Liver (tissue), 9 donors: ENCODE results near the gene ST3GAL4. TPM values are rescaled to one million over a fixed set of nuclear protein-coding genes. Genes with fewer than 3 reads are reported as not detected.

Source experiments
- DNase-seq: peaks from one replicate; pipeline ENCODE4 v3.0.0-alpha.2; 2017; ENCODE audit warnings: low spot score
- H3K27ac ChIP-seq, 2 donors: one replicate each; pipeline ENCODE4 v1.7.0; 2013; ENCODE audit warnings: inconsistent platforms in 2 of 2, low read length in 2 of 2, control low read depth in 1 of 2, low read depth in 1 of 2, mild to moderate bottlenecking in 1 of 2
- H3K27me3 ChIP-seq, 4 donors: one replicate each; pipeline versions ENCODE4 v1.6.1 to v1.7.0; 2013; ENCODE audit warnings: low read length in 3 of 4, inconsistent platforms in 1 of 4, mild to moderate bottlenecking in 1 of 4, moderate library complexity in 1 of 4; ENCODE audit not compliant: control insufficient read depth in 4 of 4, insufficient read depth in 4 of 4
- H3K36me3 ChIP-seq, 4 donors: one replicate each; pipeline versions ENCODE4 v1.6.1 to v1.7.0; 2013; ENCODE audit warnings: low read length in 3 of 4, mild to moderate bottlenecking in 3 of 4, low read depth in 1 of 4, moderate library complexity in 1 of 4; ENCODE audit not compliant: control insufficient read depth in 4 of 4, insufficient read depth in 3 of 4
- H3K4me1 ChIP-seq, 4 donors: one replicate each; pipeline versions ENCODE4 v1.6.1 to v1.7.0; 2013; ENCODE audit warnings: low read length in 3 of 4, mild to moderate bottlenecking in 3 of 4, moderate library complexity in 1 of 4; ENCODE audit not compliant: control insufficient read depth in 4 of 4, insufficient read depth in 4 of 4
- H3K4me3 ChIP-seq, 3 donors: one replicate each; pipeline versions ENCODE4 v1.6.1 to v1.7.0; 2013; ENCODE audit warnings: low read length in 3 of 3, control low read depth in 1 of 3, low read depth in 1 of 3, mild to moderate bottlenecking in 1 of 3
- H3K9ac ChIP-seq, 2 donors: one replicate each; pipeline ENCODE4 v1.7.0; 2013; ENCODE audit warnings: low read length in 2 of 2, mild to moderate bottlenecking in 2 of 2, moderate library complexity in 2 of 2, control low read depth in 1 of 2, low read depth in 1 of 2
- H3K9me3 ChIP-seq, 4 donors: one replicate each; pipeline versions ENCODE4 v1.6.1 to v1.7.0; 2013; ENCODE audit warnings: low read length in 3 of 4; ENCODE audit not compliant: control insufficient read depth in 4 of 4
- ATF3 ChIP-seq: IDR thresholded peaks from 2 replicates; pipeline ENCODE4 v1.6.1; 2016; ENCODE audit warnings: antibody characterized with exemption
- EGR1 ChIP-seq, 2 donors: IDR thresholded peaks; 2 replicates each; pipeline ENCODE4 v1.6.1; 2016 to 2018; ENCODE audit warnings: antibody characterized with exemption in 2 of 2, low read depth in 2 of 2
- FOXA1 ChIP-seq: IDR thresholded peaks from 2 replicates; pipeline ENCODE4 v1.6.1; 2016; ENCODE audit warnings: antibody characterized with exemption
- GABPA ChIP-seq, 2 donors: IDR thresholded peaks in 1 of 2; conservative IDR thresholded peaks in 1 of 2; 2 replicates each; pipeline ENCODE4 v1.6.1; 2016; ENCODE audit warnings: antibody characterized with exemption in 2 of 2, mild to moderate bottlenecking in 1 of 2, moderate library complexity in 1 of 2
- HNF4A ChIP-seq, 2 donors: conservative IDR thresholded peaks; 2 replicates each; pipeline ENCODE4 v1.6.1; 2016; ENCODE audit warnings: antibody characterized with exemption in 2 of 2, mild to moderate bottlenecking in 2 of 2
- MAX ChIP-seq: IDR thresholded peaks from 2 replicates; pipeline ENCODE4 v1.6.1; 2016; ENCODE audit warnings: antibody characterized with exemption
- NR2F2 ChIP-seq: IDR thresholded peaks from 2 replicates; pipeline ENCODE4 v1.6.1; 2016; ENCODE audit warnings: antibody characterized with exemption
- RAD21 ChIP-seq, 2 donors: IDR thresholded peaks; 2 replicates each; pipeline ENCODE4 v1.6.1; 2016; ENCODE audit warnings: antibody characterized with exemption in 2 of 2, mild to moderate bottlenecking in 2 of 2
- REST ChIP-seq: IDR thresholded peaks from 2 replicates; pipeline ENCODE4 v1.6.1; 2016; ENCODE audit warnings: antibody characterized with exemption, mild to moderate bottlenecking
- RXRA ChIP-seq, 2 donors: IDR thresholded peaks; 2 replicates each; pipeline ENCODE4 v1.6.1; 2017 to 2018; ENCODE audit warnings: antibody characterized with exemption in 2 of 2, mild to moderate bottlenecking in 1 of 2
- SP1 ChIP-seq: IDR thresholded peaks from 2 replicates; pipeline ENCODE4 v1.6.1; 2018; ENCODE audit warnings: antibody characterized with exemption, mild to moderate bottlenecking
- TAF1 ChIP-seq: conservative IDR thresholded peaks from 2 replicates; pipeline ENCODE4 v1.6.1; 2016; ENCODE audit warnings: antibody characterized with exemption, mild to moderate bottlenecking
- YY1 ChIP-seq: IDR thresholded peaks from 2 replicates; pipeline ENCODE4 v1.6.1; 2016; ENCODE audit warnings: antibody characterized with exemption, mild to moderate bottlenecking
- ZBTB33 ChIP-seq: IDR thresholded peaks from 2 replicates; pipeline ENCODE4 v1.6.1; 2016; ENCODE audit warnings: antibody characterized with exemption
- WGBS: extraction: QIAGEN DNeasy Blood & Tissue Kit; methylation state at CpG from one replicate; pipeline ENCODE4 v1.1.7; 2013; 5-methylcytosine and 5-hydroxymethylcytosine counted together
- polyA plus RNA-seq, 2 donors: library from polyadenylated mRNA; stranded (reverse) in 1 of 2; unstranded in 1 of 2; fragments of 200-250 nt in 1 of 2; fragments of >200 nt in 1 of 2; fragmentation: Nextera tagmentation in 1 of 2; extraction: Ambion mirVana in 1 of 2; gene quantifications; one replicate each; pipeline versions ENCODE4 v1.2.1 to v1.2.3, GENCODE V29; 2013 to 2015
- total RNA-seq, 2 donors: library from RNA; depleted of rRNA; stranded (reverse); fragments of >200 nt; gene quantifications; one replicate each; pipeline ENCODE4 v1.2.3, GENCODE V29; 2014
- donor health status: healthy.
- donor health status: healthy.
- donor health status: healthy.
- donor health status: healthy.
- donor health status: healthy.

ST3GAL4 gene
- total and polyA plus RNA-seq, 4 donors, result 4.5 to 18.4 (median 10.6) TPM

- H3K9me3 ChIP-seq, result no peaks in the 10 kb centered on the region
- H3K27ac ChIP-seq, result peak overlapping the region; percentile 69 to 79
- H3K4me1 ChIP-seq, result peaks cover 5 to 24% (median 17%) of the 10 kb centered on the region in 4 donors
- TF ChIP-seq RAD21 (IDR thresholded peaks at IDR 0.05) (no peak), ZBTB33 (no peak), NR2F2 (peak; percentile 39), RXRA (IDR thresholded peaks at IDR 0.05) (no peak), MAX (no peak)
- no peaks in the 10 kb centered on the region for H3K27me3 ChIP-seq
- no peaks in the 10 kb centered on the region for H3K36me3 ChIP-seq
- H3K9ac ChIP-seq, result peak overlapping the region; percentile 33 to 39
- DNase-seq, result no peak
- 46% methylated on average over 15 of the region's 15 CpGs for WGBS
- peak overlapping the region; percentile 2 to 85 (median 46) for H3K4me3 ChIP-seq
Observed at GRCh38 chr11:126354631-126355323, 709 bp upstream of the ST3GAL4 start.

- Histone ChIP-seq H3K4me3 (peak overlapping the region; percentile 74 to 85 (median 80)), H3K27ac (peak overlapping the region; percentile 76 to 90), H3K27me3 (no peaks in the 10 kb centered on the region), H3K36me3 (no peaks in the 10 kb centered on the region), H3K9me3 (no peaks in the 10 kb centered on the region), H3K4me1 (peaks cover 5 to 26% (median 19%) of the 10 kb centered on the region in 4 donors), H3K9ac (peak overlapping the region; percentile 30 to 66)
- TF ChIP-seq RXRA (IDR thresholded peaks at IDR 0.05), result no peak
- no peak for TF ChIP-seq NR2F2
- TF ChIP-seq RAD21 (IDR thresholded peaks at IDR 0.05), result peak in 1 of 2 donors; percentile 14
- TF ChIP-seq ATF3, result no peak
- no peak for TF ChIP-seq YY1
- no peak for TF ChIP-seq FOXA1
- peak; percentile 53 for TF ChIP-seq REST
- no peak for TF ChIP-seq EGR1 (IDR thresholded peaks at IDR 0.05; ENCODE audit: low read depth in 2 of 2)
- TF ChIP-seq GABPA (IDR thresholded peaks at IDR 0.05 in 1 of 2, conservative IDR thresholded peaks at IDR 0.05 in 1 of 2), result no peak
- TF ChIP-seq MAX, result peak; percentile 19
- TF ChIP-seq HNF4A (conservative IDR thresholded peaks at IDR 0.05), result peak in 1 of 2 donors; percentile 7
- no peak for TF ChIP-seq SP1
- TF ChIP-seq TAF1, result no peak
- 6% methylated on average over 46 of the region's 46 CpGs for WGBS
- DNase-seq, result no peak
Observed at GRCh38 chr11:126355926-126356897, 726 bp downstream of the ST3GAL4 start.
